Measurements from ENCODE around the gene CLTCL1.

GRCh38 chr22:19229600-19229999 is 61.9 kb downstream of the CLTCL1 start:
- TF ChIP-seq, protein P1, sequence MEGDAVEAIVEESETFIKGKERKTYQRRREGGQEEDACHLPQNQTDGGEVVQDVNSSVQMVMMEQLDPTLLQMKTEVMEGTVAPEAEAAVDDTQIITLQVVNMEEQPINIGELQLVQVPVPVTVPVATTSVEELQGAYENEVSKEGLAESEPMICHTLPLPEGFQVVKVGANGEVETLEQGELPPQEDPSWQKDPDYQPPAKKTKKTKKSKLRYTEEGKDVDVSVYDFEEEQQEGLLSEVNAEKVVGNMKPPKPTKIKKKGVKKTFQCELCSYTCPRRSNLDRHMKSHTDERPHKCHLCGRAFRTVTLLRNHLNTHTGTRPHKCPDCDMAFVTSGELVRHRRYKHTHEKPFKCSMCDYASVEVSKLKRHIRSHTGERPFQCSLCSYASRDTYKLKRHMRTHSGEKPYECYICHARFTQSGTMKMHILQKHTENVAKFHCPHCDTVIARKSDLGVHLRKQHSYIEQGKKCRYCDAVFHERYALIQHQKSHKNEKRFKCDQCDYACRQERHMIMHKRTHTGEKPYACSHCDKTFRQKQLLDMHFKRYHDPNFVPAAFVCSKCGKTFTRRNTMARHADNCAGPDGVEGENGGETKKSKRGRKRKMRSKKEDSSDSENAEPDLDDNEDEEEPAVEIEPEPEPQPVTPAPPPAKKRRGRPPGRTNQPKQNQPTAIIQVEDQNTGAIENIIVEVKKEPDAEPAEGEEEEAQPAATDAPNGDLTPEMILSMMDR (IDR thresholded peaks at IDR 0.05): no peak
- TF ChIP-seq EZH2 (IDR thresholded peaks at IDR 0.05; ENCODE audit: borderline replicate concordance, insufficient read depth, low read depth, low read length, poor library complexity, severe bottlenecking): no peak

All from B cell (primary cell).